ENCODE data around the gene SPARC.

Gene SPARC

DNA sequence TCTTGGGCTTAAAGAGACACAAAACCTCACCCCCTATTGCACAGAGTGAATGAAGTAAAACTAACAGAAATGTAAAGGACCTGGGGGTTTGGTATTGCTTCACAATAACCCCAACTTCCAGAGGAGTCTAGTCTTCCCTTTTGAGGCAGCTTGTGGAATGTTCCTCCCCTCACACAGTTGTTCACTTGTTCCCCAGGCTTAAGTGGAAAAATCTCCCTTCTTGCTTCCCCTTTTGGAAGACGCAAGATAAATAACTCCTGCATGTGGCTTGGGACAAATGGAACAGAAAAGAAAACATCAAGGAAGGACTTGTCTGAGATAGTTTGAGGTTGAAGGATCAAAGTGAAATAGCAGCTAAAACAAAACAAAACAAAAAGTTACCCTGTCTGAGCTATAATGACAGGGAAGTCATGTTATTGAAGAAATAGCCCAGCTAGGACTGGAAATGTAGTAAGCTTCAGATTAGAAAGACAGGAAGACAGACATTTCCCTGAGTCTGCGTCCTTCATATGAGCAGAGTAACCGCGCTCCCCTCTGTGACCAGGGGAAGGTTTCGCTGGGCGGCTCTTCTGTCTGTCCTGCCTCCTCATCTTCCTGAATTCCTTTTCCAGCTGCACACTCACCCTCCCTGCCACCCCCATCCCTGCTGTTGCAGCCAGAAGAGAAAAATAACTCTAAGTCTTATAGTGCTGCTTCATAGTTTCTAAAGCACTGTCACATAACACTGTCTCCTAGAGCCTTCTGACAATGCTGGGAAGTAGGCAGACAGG is 8.8 kb downstream of the SPARC start:
- no peak for DNase-seq

DNA sequence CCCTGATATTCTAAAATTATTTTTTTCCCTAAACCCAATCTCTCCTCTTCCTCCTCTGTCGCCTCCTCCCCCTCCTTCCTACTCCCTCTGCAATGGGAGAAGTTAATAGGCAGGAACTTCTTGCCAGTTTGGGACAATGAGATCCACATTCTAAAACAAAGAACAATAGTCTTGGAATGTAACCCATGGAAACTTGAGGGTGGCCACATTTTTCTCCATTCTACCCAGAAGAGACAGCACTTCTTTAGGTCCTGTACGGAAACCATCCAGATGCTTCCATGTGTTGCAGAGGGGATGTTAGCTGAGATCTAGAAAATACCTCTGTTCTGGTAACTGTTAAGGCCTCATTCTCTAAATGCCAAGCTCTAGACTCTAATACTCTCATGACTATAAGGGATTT is 10.0 kb downstream of the SPARC start:
- no peak for DNase-seq

DNA sequence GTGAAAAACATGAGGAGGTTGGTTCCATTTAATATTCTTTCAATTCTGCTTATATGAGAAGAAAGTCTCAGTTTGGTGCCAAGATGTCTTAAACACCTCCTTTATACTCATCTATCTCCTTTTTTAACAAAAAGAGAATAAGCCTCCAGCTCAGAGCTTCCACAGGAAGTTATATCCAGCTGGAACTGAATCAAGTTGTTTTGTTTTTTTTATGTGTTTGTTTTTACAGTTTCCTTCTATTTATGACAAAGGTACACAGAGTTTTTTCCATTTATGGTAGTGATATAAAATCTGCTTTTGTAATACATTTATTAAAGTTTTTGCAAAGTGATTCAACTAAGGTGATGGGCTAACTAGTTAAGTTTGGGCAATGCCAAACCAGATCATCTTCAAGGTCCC is 10.4 kb downstream of the SPARC start:
- no peak for DNase-seq

DNA sequence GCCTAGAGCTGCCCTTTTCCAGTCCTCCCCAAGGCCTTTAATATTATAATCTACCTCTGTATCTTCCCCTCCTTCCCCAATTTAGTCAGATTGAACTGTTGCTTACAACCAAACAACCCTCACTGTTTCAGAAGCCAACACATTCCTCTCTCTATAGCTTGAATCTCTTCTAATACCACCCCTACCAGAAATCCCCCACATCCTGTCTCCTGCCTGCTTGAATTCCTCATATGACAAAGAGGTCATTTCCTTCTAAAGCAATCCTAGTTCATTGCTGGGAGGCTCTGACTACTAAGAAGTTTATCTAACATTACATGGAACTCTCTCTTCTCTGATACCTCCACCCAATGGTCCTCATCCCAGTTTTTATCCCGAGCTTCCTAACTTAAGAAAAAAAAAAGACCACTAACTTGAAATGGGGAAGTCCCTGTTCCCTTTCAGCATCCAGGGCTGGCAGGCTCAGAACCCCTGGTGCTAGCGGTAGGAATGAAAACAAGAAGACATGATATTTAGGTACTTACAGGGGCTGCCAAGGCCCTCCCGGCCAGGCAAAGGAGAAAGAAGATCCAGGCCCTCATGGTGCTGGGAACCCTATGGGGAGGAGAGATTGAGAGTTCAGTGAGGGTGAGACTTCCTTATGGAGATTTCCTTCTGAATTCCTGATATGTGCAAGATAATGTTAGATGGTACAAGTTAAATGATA is 11.0 kb downstream of the SPARC start:
- DNase-seq, result no peak

DNA sequence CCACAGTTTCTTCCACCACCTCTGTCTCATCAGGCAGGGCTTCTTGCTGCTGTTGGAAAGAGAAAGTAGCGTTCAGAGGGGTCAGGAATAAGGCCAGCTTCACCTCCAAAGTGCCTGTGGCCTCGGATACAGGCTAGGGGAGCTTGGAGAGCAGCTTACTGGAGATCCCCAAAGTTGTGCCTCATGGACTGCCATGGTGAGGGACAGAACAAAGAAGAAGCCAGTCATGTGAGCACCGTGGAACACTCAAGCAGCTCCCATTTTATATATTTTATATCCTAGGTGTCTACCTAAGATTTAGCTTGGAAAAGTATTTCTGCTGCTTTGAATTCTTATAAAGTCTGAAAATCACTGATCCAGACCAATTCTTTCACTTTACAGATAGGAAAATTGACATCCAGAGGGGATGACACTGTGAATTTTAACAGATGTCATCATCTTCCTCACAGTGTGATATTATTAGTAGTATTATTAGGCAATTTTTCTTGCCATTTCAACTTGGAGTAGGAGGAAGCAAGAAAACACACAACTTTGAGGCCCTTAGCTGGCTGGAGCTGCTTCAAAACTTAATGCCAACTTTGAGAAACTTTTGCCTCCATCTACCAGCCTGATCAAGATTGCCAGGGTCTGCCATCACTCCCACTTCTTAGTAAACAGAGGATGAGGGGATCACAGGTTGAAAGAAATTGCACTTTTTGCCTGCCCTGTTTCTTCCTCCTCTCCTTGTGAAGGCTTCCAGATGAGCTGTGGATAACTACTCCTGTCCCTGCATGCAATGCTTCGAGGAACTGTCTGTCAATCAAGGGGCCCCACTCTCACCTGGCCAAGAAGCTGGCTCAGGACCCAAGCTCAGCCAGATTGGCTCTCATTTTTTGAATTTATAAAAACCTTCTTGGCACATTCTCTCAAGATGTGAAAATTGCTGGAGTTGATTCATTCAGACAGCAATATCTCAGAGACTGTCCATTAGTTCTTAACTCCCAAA is 11.8 kb downstream of the SPARC start:
- DNase-seq, result no peak

DNA sequence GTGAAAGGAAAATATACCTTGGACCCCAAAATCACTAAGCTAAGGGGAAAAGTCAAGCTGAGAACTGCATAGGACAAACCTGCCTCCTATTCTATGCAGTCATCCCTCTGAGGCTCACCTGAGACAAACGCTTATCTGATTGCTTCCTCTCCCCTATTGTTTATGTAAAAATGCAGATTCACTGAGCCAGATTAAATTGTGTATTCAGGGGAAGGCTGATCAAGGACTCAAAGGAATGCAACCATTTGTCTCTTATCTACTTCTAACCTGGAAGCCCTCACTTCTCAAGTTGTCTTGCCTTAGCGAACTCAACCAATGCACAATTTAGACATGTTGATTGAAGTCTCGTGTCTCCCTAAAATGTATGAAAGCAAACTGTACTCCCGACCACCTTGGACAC is 13.3 kb downstream of the SPARC start:
- no peak for DNase-seq

DNA sequence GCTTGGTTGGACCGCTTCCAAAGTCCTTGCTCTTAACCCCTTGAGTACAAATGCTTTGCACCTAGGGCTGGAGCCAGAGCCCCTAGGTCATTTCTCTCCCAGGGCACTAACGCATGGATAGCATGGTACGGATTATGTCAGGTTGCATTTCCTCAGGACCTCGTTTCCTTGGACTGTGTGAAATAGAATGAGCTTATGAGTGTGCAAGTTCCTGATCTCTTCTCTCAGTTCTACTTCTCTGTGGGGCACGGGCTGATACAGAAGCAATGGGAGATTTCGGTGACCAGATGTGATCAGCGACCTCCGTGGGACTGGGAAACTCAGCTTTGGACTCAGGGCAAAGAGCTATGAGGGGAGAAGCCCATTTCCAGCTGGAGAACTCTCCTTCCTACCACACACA is 14.2 kb downstream of the SPARC start:
- DNase-seq, result no peak

DNA sequence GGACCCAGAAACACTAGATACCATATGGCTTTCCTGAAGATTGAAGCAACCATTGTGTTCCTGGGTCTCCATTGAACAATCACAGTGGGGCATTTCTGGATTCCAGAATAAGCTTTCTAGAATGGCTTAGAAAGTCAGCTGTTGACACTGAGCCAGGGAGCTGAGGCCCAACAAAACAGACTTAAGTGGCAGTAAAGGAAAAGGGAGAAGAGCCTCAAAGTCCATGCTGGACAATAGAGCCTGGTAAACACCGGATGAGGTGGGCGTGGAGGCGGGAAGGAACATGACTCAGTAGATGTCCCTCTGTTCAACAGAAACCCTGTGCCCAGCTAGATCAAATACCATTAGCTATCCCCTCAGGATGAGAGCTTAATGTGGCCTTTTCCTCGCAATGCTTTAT is 14.8 kb downstream of the SPARC start:
- no peak for DNase-seq

DNA sequence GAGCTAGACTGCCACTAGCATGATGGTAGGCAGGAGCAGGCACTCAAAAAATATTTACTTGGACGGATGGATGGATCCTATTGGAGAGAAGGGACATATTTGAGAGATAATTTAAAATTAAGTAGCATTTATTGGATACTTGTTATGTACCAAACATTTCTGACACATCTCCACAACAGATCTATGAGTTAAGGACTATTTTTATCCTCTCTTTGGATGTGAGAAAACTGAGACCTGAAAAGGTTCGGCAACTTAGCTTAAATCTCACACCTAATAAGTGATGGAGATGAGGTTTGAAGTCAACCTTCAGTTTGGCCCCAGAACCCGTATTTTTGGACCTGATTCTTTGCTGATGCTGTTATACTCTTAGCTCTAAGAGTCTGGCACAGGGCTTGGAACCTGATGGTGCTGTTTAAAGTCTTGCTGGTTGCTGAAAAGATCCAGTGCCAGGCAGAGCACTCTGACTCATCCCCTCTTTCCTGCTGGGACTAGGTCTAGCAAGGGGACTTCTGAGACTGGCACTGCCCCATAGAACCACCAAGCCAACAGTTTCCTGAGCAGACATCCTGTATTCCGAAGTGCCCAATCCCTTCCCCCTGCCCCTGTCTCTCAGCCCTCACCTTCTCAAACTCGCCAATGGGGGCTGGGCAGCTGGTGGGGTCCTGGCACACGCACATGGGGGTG is 15.6 kb downstream of the SPARC start:
- DNase-seq, result no peak

DNA sequence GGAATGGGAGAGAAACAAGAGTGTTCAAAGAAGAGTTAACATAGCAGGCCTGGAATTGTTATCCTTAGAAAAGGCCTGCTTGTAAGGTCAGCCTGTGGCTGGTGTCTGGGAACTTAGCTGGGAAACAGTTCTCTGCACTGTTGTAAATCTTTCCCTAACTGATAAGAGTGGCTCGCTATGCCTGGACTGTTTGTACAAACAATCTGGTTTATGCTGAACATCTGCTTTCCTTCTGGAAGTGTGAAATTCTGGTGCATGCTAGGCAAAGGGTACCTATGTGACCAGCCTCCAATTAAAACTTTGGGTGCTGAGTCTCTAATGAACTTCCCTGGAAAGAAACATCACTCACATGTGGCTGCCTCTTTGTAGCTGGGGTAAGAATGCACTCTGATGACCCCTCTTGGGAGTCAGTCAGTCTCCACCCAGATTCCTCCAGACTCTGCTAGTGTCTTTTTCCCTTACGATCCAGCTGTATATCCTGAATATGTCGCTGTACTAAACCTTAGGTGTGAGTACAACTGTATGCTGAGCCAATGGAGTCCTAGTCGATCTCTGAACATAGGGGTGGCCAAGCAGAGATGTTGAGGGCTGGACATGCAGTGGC is 16.5 kb downstream of the SPARC start:
- DNase-seq, result no peak

DNA sequence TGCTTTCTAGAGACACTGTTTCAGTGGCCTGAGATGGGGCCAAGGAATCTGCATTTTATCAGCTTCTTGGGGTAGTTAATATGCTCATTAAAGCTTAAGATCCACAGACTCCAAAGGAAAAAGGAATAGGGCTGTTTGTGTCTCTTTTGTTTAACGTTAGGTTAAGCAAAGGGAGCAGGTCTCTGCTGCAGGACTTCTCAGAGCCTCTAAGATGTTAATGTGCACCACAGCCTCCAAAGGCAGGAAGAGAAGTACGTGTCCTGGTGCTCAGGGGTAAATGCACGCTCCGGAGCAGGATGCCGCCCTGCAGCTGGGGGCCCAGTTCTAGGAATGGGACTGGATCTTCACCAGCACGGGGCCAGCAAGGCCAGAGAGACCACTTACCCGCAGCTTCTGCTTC is 19.6 kb downstream of the SPARC start:
- no peak for DNase-seq

DNA sequence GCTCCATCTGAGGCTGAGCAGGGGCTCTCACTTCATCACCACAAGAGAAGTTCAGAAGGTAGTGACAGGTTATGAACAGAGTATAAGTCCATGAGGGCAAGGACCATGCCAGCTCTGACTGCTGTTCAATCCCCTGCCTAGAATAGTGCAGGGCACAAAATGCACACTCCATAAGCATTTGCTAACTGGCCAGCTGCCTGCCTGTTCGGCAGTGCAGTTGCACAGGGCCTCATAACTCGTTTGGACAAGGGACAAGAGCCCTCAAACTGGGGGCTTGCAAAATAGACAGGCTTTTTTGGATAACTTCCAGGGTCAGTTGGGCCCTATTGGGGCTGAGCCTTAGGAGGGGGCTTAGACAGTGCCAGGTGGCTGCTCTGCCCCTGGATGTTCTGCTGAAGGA is 21.1 kb downstream of the SPARC start:
- DNase-seq, result no peak

DNA sequence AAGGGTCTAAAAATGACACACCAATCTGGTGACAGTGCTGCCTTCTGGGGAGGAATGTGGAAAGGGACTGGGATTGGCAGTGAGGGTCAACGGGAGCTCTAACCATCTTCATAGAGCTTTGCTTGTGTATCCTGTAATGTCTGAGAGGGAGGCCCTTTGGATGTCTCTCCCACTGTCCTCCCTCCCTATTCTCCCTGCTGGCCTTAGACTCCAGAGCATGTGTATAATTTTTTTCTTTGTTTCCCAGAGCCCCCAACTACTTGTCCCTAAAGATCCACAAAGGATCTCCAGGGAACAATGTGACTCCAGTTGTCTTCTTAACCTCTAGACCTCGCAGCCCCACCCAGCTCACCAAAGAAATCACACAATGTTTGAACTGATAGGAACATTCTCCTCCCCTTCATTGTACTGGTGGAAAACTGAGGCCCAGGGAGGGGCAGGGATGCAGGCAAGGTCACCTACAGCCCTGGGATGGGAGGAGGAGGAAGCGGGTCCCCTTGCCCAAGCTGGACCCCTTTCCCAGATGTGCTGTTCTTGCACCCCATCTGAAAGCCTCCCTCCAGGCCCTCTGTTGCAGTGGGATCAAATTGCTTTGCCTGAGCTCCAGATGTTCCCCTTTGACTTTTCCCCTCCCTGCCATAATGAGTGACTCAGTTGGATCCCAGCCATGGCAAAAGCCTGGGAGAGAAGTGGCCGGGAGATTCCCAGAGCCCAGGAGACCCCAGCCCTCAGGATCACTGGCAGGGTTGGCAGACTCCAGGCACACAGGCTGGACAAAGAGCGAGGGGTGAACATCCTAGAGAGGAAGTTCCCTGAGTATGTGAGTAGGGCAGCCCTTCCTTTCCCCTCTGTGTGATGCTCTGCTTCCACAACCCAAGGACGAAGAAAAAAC is 21.8 kb downstream of the SPARC start:
- DNase-seq, result no peak

DNA sequence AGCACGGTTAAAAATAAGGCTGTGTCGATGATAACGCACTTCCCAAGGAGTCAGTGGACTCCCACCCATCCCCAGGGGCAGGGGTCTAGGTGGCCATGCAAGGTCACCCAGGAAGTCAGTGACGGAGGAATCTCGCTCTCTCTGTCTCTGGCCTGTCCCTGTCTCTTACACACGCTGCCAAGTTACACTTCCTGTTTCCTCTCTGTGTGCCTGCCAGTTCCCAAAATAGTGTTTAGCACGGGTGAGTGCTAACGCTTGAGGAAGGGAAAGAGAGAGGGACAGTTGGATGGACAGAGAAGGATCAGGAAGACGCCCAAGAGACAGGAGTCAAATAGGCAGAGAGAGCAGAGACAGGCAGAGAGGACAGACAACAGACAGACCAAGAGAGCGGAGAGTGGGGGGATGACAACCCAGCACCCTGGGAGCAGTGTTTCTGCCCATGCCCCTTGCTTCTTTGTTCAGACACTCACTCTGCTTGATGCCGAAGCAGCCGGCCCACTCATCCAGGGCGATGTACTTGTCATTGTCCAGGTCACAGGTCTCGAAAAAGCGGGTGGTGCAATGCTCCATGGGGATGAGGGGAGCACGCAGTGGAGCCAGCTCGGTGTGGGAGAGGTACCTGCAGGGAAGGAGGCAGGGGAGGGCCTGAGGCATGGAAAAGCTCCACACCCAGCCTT is 23.0 kb downstream of the SPARC start:
- no peak for DNase-seq

DNA sequence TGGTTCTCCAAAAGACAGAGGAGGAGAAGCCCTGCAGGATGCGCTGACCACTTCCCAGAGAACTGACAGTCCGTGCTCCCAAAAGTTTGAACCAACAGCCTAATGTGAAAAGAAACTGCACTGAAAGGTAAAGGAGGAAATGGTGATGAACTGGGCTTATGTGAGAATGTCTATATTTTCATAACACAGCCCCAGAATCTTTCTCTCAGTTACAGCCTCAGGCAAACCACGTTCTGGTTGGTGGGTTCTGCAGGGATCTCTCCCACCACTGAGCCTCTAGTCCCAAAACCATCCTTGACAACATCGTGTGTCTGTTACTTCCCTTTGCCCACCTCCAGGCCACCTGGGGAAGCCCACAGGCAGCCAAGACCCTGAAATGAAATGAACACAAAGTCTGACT is 23.9 kb downstream of the SPARC start:
- no peak for DNase-seq

DNA sequence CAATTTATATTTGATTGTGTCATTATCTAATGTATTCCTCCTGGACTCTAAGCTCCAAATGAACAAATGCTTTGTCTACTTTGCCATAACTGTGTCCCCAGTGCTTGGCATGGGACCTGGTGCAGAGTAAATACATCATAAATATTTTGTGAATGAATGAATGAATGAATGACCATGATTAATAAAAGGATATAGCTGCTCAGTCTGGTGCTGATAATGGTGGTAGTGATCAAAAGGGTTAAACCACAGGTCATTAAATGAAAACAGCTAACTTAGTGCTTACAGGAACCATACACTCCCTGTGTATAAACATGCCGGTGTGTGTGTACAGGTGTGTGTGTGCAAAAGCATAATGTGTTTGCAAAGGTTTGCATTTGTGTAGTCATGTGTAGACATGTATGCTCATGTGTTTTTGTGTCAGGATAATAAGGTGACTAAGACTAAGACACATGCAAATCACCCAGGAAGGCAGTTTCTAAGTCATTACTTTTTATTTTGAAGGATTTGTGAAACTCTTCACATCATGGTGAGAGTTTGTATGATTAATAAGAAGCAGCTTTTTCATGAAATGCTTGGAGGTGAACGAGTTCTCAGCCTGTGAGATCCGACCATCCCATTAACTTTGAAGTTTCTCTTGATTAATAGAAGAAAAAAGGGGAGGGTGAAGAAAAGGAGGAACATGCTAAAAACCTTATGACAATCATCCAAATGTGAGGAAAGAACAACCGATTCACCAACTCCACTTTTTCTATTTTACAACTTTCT is 24.6 kb downstream of the SPARC start:
- DNase-seq, result no peak

DNA sequence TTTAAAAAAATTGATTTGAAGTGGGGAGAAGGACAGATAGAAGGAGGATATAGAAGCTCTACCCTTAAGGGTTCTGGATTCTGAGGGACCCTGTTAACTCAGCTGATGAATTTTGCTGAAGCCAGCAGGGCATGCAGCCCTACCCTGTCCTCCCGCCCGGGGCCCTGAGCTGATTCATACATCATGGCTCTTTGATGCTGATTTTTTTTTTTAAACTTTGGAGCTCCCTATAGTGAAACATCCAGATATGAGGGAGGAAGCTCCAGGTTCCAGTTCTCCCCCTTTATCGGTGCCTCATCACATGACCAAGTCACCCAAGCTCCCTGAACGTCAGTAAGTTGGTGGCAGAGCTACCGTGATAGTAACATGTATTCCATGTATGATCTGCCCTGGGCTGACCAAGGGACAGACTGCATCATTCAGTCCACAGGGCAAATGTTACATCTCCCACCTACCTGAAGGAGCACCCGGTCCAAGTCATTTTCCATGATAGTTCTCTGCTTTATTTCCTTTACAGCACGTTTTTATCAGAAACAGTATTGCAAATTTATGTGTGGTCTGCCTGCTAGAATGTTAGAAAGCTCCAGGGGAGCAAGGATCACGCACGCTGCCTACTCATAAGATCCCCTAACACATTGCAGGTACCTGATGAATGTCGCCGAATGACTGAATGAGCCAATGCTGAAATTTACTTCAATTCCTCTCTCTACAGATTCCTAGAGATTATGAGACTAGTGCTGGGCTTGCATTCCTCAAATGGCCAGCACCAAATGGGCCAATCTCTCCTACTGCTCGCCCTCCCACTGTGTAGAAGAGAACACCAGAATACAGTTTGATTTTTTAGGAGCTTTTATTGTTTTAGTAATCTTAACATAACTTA is 25.9 kb downstream of the SPARC start:
- DNase-seq, result no peak

DNA sequence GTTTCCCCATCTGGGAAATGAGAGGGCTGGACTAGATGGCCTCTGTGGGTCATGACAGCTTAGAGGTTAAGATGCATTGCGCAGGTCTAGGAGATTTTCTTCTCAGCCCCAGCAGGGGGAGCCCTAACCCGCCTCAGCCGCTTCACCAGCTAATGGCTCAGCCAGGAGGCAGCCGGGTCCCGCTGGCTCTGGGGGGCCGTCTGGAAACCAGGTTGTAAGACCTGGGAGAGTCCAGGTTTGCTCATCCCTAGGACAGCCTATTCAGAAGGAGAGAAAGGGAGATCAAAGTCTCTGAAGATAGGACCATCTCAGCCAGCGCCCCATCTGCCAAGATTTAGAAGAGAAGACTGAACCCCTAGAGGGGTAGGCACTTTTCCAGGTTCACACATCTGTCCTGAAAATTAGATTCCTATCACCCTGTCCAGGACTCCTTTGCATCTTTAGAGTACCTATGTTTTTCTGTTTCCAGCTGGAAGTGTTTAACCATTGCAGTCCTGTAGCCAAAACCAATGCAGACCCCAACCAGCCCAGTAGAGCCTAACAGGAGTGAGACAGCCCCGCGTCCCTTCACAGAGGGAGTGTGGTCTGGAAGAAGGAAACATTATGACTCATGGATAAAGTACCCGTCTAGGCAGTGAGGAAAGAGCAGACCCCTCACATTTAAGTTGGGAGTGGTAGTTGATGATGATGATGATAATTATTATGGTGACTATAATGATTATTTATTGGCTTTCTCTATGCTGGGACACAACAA is 27.5 kb downstream of the SPARC start:
- peak; percentile 80 for DNase-seq
